Smooth muscle cell of trachea (primary cell): ENCODE measurements around the gene VIP. TPM values are rescaled to one million over a fixed set of nuclear protein-coding genes. Genes with fewer than 3 reads are reported as not detected.

Source experiments
- total RNA-seq: library from RNA; depleted of rRNA; stranded (reverse); fragments of >200 nt; gene quantifications from 2 replicates; pipeline ENCODE4 v1.2.1, GENCODE V29; 2014

Gene VIP
- total RNA-seq = not detected in 2 replicates

GRCh38 chr6:152750694-152751093 lies at the start of gene VIP:
Gene VIP (plus strand): TSS chr6:152750797. CDS start chr6:152752178, 1,381 bp downstream.

Other genes starting within 250 kb of the VIP start
- 106 and 127 TPM in 2 replicates for gene SYNE1, start 113.4 kb upstream of the VIP start, total RNA-seq
- 0.44 TPM in 1 of 2 replicates, not detected in the other for gene MYCT1, start 52.9 kb upstream of the VIP start, total RNA-seq
- 3.8 and 21.4 TPM in 2 replicates for gene FBXO5, start 232.2 kb downstream of the VIP start, total RNA-seq